AG04450 (cell line): ENCODE measurements around the gene TTC21A. TPM values are rescaled to one million over a fixed set of nuclear protein-coding genes. Genes with fewer than 3 reads are reported as not detected.

Source experiments
- CTCF ChIA-PET: fragments of 300-600, 350-600 bp; formaldehyde crosslinking; extraction: SDS; loops from one replicate; lab custom pipeline; 2022; ENCODE audit warnings: antibody characterized with exemption, inconsistent platforms; lab: Charles Lee
- POLR2A ChIA-PET: fragments of 350-600 bp; formaldehyde crosslinking; extraction: SDS; loops from one replicate; lab custom pipeline; 2021; ENCODE audit warnings: antibody characterized with exemption, inconsistent platforms; lab: Yijun Ruan, JAX
- DNase-seq: peaks from one replicate; pipeline ENCODE4 v3.0.0-alpha.2; 2011; ENCODE audit warnings: low read depth, low spot score
- H3K27ac ChIP-seq: one replicate; pipeline ENCODE4 v1.5.1; 2012; ENCODE audit warnings: low read depth, low read length, control low read depth
- H3K27me3 ChIP-seq: one replicate; pipeline ENCODE4 v1.6.0; 2012; ENCODE audit warnings: low read length; ENCODE audit not compliant: control insufficient read depth, insufficient read depth
- H3K4me3 ChIP-seq: 2 replicates; pipeline ENCODE4 v1.5.1; 2011; ENCODE audit warnings: mild to moderate bottlenecking, low read depth, low read length, control low read depth
- H3K9me3 ChIP-seq: 2 replicates; pipeline ENCODE4 v1.5.1; 2012; ENCODE audit warnings: low read length; ENCODE audit not compliant: control insufficient read depth, insufficient read depth
- CTCF ChIP-seq: IDR thresholded peaks from 2 replicates; pipeline ENCODE4 v1.5.1; 2011; ENCODE audit warnings: low read depth, low read length, control low read depth, inconsistent platforms
- polyA plus RNA-seq: library from polyadenylated mRNA; depleted of rRNA; stranded (reverse); fragments of >200 nt; gene quantifications from 2 replicates; pipeline ENCODE4 v1.2.3, GENCODE V29; 2011

The TTC21A gene
- polyA plus RNA-seq, 1 experiment, result 1.6 TPM

- Histone ChIP-seq H3K9me3 (no peaks in the 10 kb centered on the region), H3K4me3 (no peak overlapping the region), H3K27ac (no peak overlapping the region), H3K27me3 (no peaks in the 10 kb centered on the region)
- TF ChIP-seq CTCF, result no peak
- DNase-seq, result no peak
- ChIA-PET CTCF (interaction anchor here (1.1 to 2.8 kb wide), 4 partner anchors 12 to 203 kb away, joined by 3 to 22 read pairs (median 6); no protein-coding TSS in a partner anchor), POLR2A (interaction anchor here (1.6 kb wide), 1 partner anchor 90 kb away, joined by 4 read pairs; no protein-coding TSS in a partner anchor)
These were observed 18.6 kb upstream of the TTC21A start for GRCh38 chr3:39088889-39089288.

GRCh38 chr3:39090922-39091321, 16.6 kb upstream of the TTC21A start:
- no peak for TF ChIP-seq CTCF
- no peak overlapping the region for H3K27ac ChIP-seq
- no peak overlapping the region for H3K4me3 ChIP-seq
- DNase-seq, result no peak
- H3K27me3 ChIP-seq, result no peaks in the 10 kb centered on the region
- ChIA-PET CTCF (interaction anchor here (3.3 to 4.3 kb wide), 2 partner anchors 198 to 201 kb away, joined by 17 to 18 read pairs; no protein-coding TSS in a partner anchor), POLR2A (no interaction called here)
- no peaks in the 10 kb centered on the region for H3K9me3 ChIP-seq

GRCh38 chr3:39094851-39095677, 12.4 kb upstream of the TTC21A start:
- ChIA-PET POLR2A (no interaction called here), CTCF (interaction anchor here (4.3 kb wide), 1 partner anchor 194 kb away, joined by 18 read pairs; no protein-coding TSS in a partner anchor)
- no peak overlapping the region for H3K4me3 ChIP-seq
- no peaks in the 10 kb centered on the region for H3K9me3 ChIP-seq
- no peak overlapping the region for H3K27ac ChIP-seq
- DNase-seq, result no peak
- TF ChIP-seq CTCF, result no peak
- no peaks in the 10 kb centered on the region for H3K27me3 ChIP-seq

GRCh38 chr3:39095778-39096177, 11.7 kb upstream of the TTC21A start:
- TF ChIP-seq CTCF, result no peak
- Histone ChIP-seq H3K27ac (no peak overlapping the region), H3K27me3 (no peaks in the 10 kb centered on the region), H3K9me3 (no peaks in the 10 kb centered on the region), H3K4me3 (no peak overlapping the region)
- no peak for DNase-seq
- ChIA-PET CTCF (no interaction called here), POLR2A (no interaction called here)

GRCh38 chr3:39096775-39097174, 10.7 kb upstream of the TTC21A start:
- POLR2A ChIA-PET, result no interaction called here
- CTCF ChIA-PET, result interaction anchor here (0.8 to 1.1 kb wide), 2 partner anchors 192 to 195 kb away, joined by 4 read pairs; no protein-coding TSS in a partner anchor
- no peaks in the 10 kb centered on the region for H3K27me3 ChIP-seq
- H3K9me3 ChIP-seq, result no peaks in the 10 kb centered on the region
- TF ChIP-seq CTCF, result no peak
- DNase-seq, result no peak
- no peak overlapping the region for H3K4me3 ChIP-seq
- H3K27ac ChIP-seq, result no peak overlapping the region
